Epithelial cell of esophagus (primary cell): ENCODE data around the gene TMEM126A.
"Not testable (repeated sequence)": the region's sequence is repeated elsewhere in the genome, so short reads cannot be mapped to it uniquely, and the experiment has no call there.

ENCODE experiments used
- DNase-seq: peaks from one replicate; pipeline ENCODE4 v3.0.0; 2010; ENCODE audit warnings: low read depth
- H3K4me3 ChIP-seq: 2 replicates; pipeline ENCODE4 v1.5.1; 2011; ENCODE audit warnings: mild to moderate bottlenecking, low read length, control low read depth
- CTCF ChIP-seq: IDR thresholded peaks from 2 replicates; pipeline ENCODE4 v1.5.1; 2011; ENCODE audit warnings: low read depth, mild to moderate bottlenecking, low read length, control low read depth, inconsistent platforms; ENCODE audit not compliant: insufficient read depth; ENCODE audit errors: missing control alignments

The TMEM126A gene

GRCh38 chr11:85643191-85643614, 4.6 kb upstream of the TMEM126A start:
- no peak for DNase-seq
- no peak overlapping the region for H3K4me3 ChIP-seq
- TF ChIP-seq CTCF: no peak

DNA sequence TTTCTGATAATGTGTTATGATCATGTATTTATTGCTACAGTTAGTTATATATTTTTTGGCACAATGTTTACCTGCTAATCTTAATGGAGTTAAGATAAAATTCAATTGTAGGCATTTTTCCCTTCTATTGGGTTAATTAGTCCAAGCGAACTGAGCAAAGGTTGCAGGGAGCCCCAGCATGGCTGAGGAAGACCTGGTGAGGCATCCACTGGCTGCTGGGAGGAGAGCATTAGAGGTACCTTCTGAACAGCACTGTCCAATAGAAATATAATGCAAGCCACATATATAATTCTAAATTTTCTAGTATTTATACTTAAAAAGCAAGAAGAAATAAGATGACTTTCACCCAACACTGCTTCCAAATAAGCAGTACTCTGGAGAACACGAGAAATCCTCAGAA, 689 bp upstream of the TMEM126A start:
- peak overlapping the region; percentile 85 for H3K4me3 ChIP-seq
- DNase-seq: no peak
- TF ChIP-seq CTCF: no peak

GRCh38 chr11:85651118-85651517, 3.4 kb downstream of the TMEM126A start:
- no peak for TF ChIP-seq CTCF
- H3K4me3 ChIP-seq: no peak overlapping the region
- no peak for DNase-seq

GRCh38 chr11:85652786-85653447, 5.2 kb downstream of the TMEM126A start:
- no peak overlapping the region for H3K4me3 ChIP-seq
- no peak for DNase-seq
- TF ChIP-seq CTCF: no peak

DNA sequence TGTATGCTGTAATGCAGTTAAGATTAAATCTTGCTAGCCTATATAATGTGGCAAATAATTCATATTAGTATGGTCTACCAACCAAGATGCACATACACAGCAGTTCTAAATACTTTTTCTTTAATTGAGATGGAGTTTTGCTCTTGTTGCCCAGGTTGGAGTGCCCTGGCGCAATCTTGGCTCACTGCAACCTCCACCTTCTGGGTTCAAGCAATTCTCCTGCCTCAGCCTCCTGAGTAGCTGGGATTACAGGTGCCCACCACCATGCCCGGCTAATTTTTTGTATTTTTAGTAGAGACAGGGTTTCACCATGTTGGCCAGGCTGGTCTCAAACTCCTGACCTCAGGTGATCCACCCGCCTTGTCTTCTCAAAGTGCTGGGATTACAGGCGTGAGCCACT, 6.6 kb downstream of the TMEM126A start:
- not testable (repeated sequence) for DNase-seq, H3K4me3 ChIP-seq

DNA sequence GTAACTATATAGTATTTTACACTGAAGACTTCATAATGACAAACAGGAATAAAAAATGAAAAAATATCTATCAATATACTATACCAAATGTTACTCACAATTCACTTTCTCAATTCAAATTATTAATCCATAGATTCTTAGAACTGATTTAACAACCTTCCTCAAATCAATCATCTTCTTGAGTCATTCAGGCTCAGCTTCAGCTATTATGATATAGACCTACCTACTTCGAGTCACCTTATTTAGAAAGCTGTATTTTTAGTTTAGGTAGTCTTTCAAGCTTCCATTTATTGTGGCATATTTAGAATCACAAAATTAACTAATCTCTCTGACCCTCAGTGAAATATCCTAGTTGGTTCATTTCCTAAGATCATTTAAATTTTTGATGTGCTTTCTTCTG, 9.0 kb downstream of the TMEM126A start:
- no peak for DNase-seq
- no peak for TF ChIP-seq CTCF
- H3K4me3 ChIP-seq: no peak overlapping the region

DNA sequence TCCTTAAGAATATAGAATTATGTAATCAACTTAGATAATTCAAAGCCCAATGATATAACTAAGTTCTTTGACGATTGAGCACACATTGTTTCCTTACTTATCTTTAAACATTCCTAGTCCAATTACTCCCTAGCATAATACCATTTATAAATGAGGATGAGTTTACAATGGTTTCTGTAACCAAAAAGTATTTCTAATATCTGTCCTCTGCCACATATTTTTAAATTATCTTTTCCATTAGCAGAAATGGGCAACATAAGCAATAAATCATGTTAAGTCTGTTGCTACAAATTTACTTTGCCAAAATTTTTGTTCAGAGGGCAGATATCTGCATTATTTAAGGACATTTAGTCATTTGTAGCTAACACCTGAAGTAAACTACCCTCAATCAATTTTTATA, 10.4 kb downstream of the TMEM126A start:
- no peak overlapping the region for H3K4me3 ChIP-seq
- no peak for TF ChIP-seq CTCF
- DNase-seq: no peak
